Measurements from ENCODE around the gene ZNF618. TPM values are rescaled to one million over a fixed set of nuclear protein-coding genes. Genes with fewer than 3 reads are reported as not detected.

ZNF618 gene
- polyA plus RNA-seq, 6 donors from 2014 or later: 1.00 to 3.2 (median 2.2) TPM

DNA sequence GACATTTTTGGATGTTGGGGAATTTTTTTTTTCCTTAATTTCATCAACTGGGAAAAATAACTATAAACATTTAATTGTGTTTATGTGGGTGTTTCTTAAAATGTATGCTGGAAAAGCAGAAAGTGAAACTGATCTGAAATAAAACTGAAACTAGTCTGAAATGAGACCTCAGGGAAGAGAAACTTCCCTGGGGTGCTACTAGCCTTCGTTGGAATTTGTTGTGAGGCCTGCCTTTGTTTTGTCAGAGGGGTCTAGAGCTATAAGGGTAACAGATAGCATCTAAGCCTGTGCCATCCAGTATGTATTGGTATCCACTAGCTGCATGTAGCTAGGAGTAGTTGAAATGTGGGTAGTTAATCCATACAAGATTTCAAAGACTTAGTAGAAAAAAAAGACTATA, 10.4 kb downstream of the ZNF618 start:
- H3K4me1 Mint-ChIP-seq: peaks cover 11 to 27% (median 21%) of the 10 kb centered on the region in 3 donors
- peaks cover 0 to 18% (median 3%) of the 10 kb centered on the region in 7 donors for H3K9me3 Mint-ChIP-seq
- peak; percentile 5 for DNase-seq
- H3K4me3 Mint-ChIP-seq: peak overlapping the region; percentile 55 to 88 (median 82)
- H3K27ac Mint-ChIP-seq: peak overlapping the region in 4 of 6 donors; percentile 10 to 87 (median 64)
- peaks cover 0 to 5% of the 10 kb centered on the region in 2 donors for H3K36me3 Mint-ChIP-seq
- H3K27me3 Mint-ChIP-seq: no peaks in the 10 kb centered on the region
- peak; percentile 41 to 57 for ATAC-seq (ENCODE audit: low read depth in 2 of 2)

DNA sequence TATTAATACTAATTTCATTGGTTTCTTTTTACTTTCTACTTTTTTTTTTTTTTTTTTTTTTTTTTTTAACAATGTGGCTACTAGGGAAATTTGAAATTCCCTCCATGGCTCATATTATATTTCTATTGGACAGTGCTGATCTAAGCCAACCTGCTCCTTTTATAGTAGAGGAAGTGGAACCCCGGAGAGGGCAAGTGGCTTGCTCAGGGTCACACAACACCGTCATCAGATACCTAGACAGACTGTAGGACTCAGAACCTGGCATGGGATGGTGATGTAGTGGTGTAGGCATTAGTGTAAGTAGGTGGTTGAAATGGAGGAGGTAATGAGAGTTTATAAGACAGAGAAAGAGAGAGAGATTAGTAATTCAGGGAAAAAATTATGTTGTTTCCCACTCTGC, 10.8 kb downstream of the ZNF618 start:
- ATAC-seq (ENCODE audit: low read depth in 2 of 2) (peak; percentile 46 to 68), DNase-seq (no peak)
- Mint-ChIP-seq H3K4me3 (peak overlapping the region in 4 of 8 donors; percentile 13 to 66 (median 54)), H3K9me3 (peaks cover 0 to 18% (median 3%) of the 10 kb centered on the region in 7 donors), H3K4me1 (peaks cover 11 to 27% (median 19%) of the 10 kb centered on the region in 3 donors), H3K27ac (peak overlapping the region in 3 of 6 donors; percentile 15 to 50 (median 32)), H3K36me3 (peaks cover 0 to 5% of the 10 kb centered on the region in 2 donors), H3K27me3 (no peaks in the 10 kb centered on the region)

DNA sequence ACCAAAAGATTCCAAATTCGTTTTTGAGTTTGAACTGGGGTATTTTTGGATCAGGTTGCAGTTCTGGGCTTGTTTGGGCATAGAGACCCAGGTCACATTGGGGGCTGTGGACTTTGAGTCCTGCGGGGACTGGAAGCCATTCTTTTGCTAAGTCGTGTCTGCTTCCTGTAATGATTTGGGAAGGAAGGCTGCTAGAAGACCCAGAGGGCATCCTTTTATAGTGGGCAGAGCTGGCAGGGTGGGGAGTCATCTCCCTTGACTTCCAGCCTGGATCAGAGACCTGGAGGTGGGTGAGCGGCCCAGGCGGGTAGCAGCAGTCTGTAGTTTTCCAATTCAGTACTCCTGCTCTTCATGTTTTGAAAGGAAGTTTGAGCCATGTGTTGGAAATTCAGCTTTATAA, 11.3 kb downstream of the ZNF618 start:
- DNase-seq (no peak), ATAC-seq (ENCODE audit: low read depth in 2 of 2) (no peak)
- peaks cover 11 to 27% (median 19%) of the 10 kb centered on the region in 3 donors for H3K4me1 Mint-ChIP-seq
- H3K4me3 Mint-ChIP-seq: peak overlapping the region in 4 of 8 donors; percentile 13 to 65 (median 51)
- peak overlapping the region in 2 of 6 donors; percentile 50 for H3K27ac Mint-ChIP-seq
- no peaks in the 10 kb centered on the region for H3K27me3 Mint-ChIP-seq
- peaks cover 0 to 18% (median 3%) of the 10 kb centered on the region in 7 donors for H3K9me3 Mint-ChIP-seq
- H3K36me3 Mint-ChIP-seq: peaks cover 0 to 5% of the 10 kb centered on the region in 2 donors

DNA sequence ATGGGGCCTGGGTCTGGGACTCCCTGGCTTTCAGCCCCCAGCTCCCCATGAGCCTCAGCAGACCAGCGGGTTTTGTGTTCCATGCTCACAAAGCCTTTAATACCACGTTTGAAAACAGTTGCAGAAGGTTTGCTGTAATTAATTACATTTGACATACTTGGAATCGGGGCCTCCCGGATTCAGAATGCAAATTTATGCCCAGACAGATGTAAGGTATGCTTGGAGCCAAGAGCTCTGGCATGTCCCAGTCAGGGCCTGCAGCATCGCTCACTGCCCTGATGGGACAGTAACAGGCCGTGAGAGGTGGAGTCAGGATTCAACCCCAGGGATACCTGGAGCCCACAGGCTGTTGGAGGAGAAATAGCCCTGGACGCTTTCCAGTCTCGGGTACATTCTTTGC, 12.2 kb downstream of the ZNF618 start:
- peaks cover 11 to 27% (median 19%) of the 10 kb centered on the region in 3 donors for H3K4me1 Mint-ChIP-seq
- no peak for ATAC-seq (ENCODE audit: low read depth in 2 of 2)
- no peak overlapping the region for H3K4me3 Mint-ChIP-seq
- H3K36me3 Mint-ChIP-seq: peaks cover 0 to 5% of the 10 kb centered on the region in 2 donors
- H3K27me3 Mint-ChIP-seq: no peaks in the 10 kb centered on the region
- peaks cover 0 to 18% (median 3%) of the 10 kb centered on the region in 7 donors for H3K9me3 Mint-ChIP-seq
- no peak overlapping the region for H3K27ac Mint-ChIP-seq
- DNase-seq: no peak

DNA sequence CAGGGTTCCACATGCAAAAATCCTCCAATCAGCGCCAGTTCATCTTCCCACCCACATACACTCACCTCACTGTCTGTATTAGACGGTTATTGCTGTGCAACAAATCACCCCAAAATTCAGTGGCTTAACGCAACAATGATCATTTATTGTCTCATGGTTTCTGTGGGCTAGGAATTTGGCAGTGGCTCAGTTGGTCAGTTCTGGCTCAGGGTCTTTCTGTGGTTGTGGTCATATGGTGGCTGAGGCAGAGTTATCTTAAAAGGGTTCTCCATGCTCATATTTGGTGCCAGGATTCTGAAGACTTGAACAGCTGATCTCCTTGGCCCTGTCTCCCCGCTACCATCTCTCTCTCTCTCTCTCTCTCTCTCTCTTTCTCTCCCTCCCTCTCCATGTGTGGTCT, 12.9 kb downstream of the ZNF618 start:
- no peak overlapping the region for H3K4me3 Mint-ChIP-seq
- peaks cover 11 to 27% (median 19%) of the 10 kb centered on the region in 3 donors for H3K4me1 Mint-ChIP-seq
- DNase-seq (no peak), ATAC-seq (ENCODE audit: low read depth in 2 of 2) (no peak)
- H3K9me3 Mint-ChIP-seq: peaks cover 0 to 18% (median 3%) of the 10 kb centered on the region in 7 donors
- no peaks in the 10 kb centered on the region for H3K27me3 Mint-ChIP-seq
- H3K36me3 Mint-ChIP-seq: peaks cover 0 to 5% of the 10 kb centered on the region in 2 donors
- peak overlapping the region in 1 of 6 donors; percentile 1 for H3K27ac Mint-ChIP-seq

DNA sequence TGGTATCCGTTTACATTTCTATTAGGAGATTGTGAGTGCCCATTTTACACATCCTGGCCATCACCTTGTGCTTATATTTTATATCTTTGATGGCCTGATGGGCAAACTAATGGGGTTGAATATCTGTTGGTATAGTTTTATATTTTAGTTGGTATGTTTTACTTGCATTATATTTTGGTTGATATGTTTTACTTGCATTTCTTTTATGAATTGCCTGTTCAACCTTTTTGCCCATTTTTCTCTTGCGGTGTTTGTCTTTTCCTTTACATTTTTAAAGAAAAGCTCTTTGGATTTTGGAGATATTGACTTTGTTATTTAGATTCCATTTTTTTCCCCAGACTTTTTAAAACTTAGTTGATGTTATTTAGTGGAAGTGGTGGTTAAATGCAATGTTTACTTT, 14.6 kb downstream of the ZNF618 start:
- Mint-ChIP-seq H3K4me1 (peaks cover 11 to 22% (median 16%) of the 10 kb centered on the region in 3 donors), H3K27ac (no peak overlapping the region), H3K4me3 (no peak overlapping the region), H3K27me3 (no peaks in the 10 kb centered on the region), H3K9me3 (peaks cover 0 to 18% (median 3%) of the 10 kb centered on the region in 7 donors), H3K36me3 (peaks cover 0 to 5% of the 10 kb centered on the region in 2 donors)
- DNase-seq (no peak), ATAC-seq (ENCODE audit: low read depth in 2 of 2) (no peak)

DNA sequence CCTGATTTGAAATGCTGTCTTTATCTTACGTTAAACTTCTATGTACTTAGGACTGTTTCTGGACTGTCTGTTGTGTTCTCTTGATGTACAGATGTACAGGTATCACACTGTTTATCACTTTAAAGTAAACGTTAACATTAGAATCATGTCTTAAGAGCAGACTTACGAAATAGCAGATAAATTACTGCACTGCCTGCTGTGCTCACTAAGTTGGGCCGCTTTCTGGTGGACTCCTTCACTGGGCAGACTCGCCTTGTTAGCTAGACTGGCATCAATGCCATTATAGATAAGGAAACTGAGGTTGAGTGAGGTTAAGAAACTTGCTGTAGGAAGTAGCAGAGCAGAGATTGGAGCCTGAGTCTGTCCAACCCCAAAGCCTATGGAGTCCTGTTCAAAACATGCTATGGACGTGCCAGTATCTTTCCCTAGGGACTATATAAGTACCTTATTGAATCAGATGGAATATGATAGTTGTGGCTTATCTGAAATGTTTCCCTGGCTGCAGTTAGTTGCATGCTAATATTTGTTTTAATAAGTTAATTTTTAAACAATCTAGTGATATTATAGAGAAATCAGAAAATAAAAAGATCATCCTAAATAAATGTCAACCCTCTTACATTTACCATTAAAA, 16.9 kb downstream of the ZNF618 start:
- Mint-ChIP-seq H3K36me3 (peaks cover 0 to 5% of the 10 kb centered on the region in 2 donors), H3K27ac (peak overlapping the region in 1 of 6 donors; percentile 26), H3K4me3 (no peak overlapping the region), H3K27me3 (no peaks in the 10 kb centered on the region), H3K9me3 (peaks cover 0 to 18% (median 3%) of the 10 kb centered on the region in 7 donors), H3K4me1 (peaks cover 14 to 20% (median 15%) of the 10 kb centered on the region in 3 donors)
- no peak for ATAC-seq (ENCODE audit: low read depth in 2 of 2)
- DNase-seq: no peak

DNA sequence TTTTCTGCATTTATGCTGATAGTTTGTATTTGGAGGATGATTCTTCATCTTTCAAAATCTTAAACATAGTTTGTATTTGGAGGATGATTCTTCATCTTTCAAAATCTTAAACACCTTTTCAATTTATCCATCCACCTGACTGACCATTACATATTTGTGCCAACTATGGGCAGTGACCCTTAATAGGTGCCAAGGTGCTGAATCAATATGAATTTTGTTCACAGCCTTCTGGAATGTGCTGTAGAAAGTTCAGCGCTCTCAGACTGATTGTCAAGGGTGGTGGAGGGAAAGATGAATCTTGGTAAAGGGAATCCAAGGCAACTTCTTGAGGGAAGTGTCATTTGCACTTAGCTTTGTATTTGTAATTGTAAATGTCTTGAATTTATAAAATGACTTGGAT, 18.1 kb downstream of the ZNF618 start:
- H3K27ac Mint-ChIP-seq: no peak overlapping the region
- no peak for ATAC-seq (ENCODE audit: low read depth in 2 of 2)
- peaks cover 17 to 29% (median 25%) of the 10 kb centered on the region in 3 donors for H3K4me1 Mint-ChIP-seq
- H3K36me3 Mint-ChIP-seq: peaks cover 0 to 5% of the 10 kb centered on the region in 2 donors
- peaks cover 0 to 18% (median 3%) of the 10 kb centered on the region in 7 donors for H3K9me3 Mint-ChIP-seq
- H3K4me3 Mint-ChIP-seq: no peak overlapping the region
- H3K27me3 Mint-ChIP-seq: no peaks in the 10 kb centered on the region
- no peak for DNase-seq

DNA sequence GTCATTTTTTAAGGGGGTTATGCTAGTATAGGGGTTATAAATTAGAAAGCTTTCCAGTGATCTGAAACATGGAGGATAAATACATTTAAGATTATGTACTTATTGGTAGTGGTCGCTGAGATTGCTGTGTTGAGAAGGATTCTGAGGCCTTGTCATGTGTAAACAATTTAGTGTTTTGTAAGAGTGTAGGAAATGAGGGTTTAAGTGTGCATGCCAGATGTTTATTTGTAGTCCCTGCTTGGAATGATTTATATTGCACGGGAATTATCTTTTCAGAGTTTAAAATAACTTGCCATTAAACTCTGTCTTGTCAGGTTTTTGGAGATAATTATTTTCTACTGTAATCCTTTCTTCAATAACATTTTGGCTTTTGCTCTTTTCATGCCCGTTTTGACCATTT, 19.4 kb downstream of the ZNF618 start:
- Mint-ChIP-seq H3K4me1 (peaks cover 17 to 30% (median 25%) of the 10 kb centered on the region in 3 donors), H3K27me3 (no peaks in the 10 kb centered on the region), H3K36me3 (no peaks in the 10 kb centered on the region), H3K27ac (peak overlapping the region in 1 of 6 donors; percentile 3), H3K9me3 (peaks cover 0 to 9% (median 3%) of the 10 kb centered on the region in 7 donors), H3K4me3 (no peak overlapping the region)
- DNase-seq (no peak), ATAC-seq (ENCODE audit: low read depth in 2 of 2) (no peak)

DNA sequence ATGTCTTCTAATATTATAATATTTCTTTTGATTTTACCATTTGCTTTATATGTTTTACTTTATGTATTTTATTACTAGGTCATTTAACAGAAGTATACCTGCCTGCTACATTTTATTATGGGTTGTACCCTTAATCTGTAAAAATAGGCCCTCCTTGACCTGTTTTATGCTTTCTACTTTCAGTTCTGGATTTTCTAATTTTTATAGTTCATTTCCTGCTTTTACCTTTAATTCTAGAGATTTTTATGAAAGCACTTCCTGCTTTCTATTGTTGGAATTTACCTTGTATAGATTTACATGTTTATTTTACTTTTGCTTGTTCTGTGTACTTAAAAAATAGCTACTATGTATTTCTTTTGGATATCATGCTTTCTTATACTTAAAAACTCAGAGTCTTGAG, 20.6 kb downstream of the ZNF618 start:
- Mint-ChIP-seq H3K36me3 (peaks cover 0 to 10% of the 10 kb centered on the region in 2 donors), H3K27me3 (no peaks in the 10 kb centered on the region), H3K27ac (peak overlapping the region in 5 of 6 donors; percentile 10 to 57 (median 54)), H3K9me3 (peaks cover 0 to 3% (median 0%) of the 10 kb centered on the region in 7 donors), H3K4me1 (peaks cover 17 to 30% (median 27%) of the 10 kb centered on the region in 3 donors), H3K4me3 (peak overlapping the region in 7 of 8 donors; percentile 1 to 65 (median 30))
- DNase-seq (no peak), ATAC-seq (ENCODE audit: low read depth in 2 of 2) (peak; percentile 53 to 70)

DNA sequence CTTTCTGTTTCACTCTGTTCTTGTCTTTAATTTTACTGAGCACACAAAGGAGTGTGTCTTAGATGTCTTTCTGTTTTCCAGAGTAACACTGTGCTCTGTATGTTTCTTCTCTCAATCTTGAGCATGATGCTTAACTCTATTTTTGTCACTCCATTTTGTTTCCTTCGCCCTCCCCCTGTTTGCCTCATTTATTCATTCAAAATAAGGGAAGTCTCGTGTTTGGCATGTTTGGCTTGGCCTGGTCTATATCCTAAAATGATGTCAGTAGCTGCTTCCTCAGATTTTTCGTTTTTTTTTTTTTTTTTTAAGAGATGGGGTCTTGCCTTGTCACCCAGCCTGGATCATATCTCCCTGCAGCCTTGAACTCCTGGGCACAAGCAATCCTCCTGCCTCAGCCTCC, 22.0 kb downstream of the ZNF618 start:
- Mint-ChIP-seq H3K36me3 (peaks cover 0 to 11% of the 10 kb centered on the region in 2 donors), H3K4me1 (peaks cover 17 to 36% (median 27%) of the 10 kb centered on the region in 3 donors), H3K27ac (peak overlapping the region in 3 of 6 donors; percentile 13 to 81 (median 72)), H3K27me3 (no peaks in the 10 kb centered on the region), H3K9me3 (peaks cover 0 to 6% (median 2%) of the 10 kb centered on the region in 7 donors), H3K4me3 (peak overlapping the region in 2 of 8 donors; percentile 39 to 61)
- ATAC-seq (ENCODE audit: low read depth in 2 of 2) (no peak), DNase-seq (no peak)

DNA sequence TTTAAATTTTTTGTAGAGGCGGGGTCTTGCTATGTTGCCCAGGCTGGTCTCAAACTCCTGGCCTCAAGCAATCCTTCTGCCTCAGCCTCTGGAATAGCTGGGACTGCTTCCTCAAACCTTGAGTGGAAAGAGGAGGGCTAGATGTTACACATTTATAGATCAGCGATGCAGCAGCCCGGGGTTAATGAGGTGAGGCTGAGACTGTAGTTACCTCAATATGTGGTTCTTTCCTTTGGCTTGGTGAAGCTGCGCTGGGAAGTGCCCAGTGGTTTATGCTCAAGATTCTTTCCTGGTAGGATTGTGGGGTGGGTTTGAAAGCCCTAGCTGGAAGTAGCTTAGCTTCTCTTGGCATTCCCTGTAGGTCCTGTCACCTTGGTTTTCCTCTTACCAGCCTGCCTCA, 22.5 kb downstream of the ZNF618 start:
- no peak overlapping the region for H3K27ac Mint-ChIP-seq
- DNase-seq: no peak
- H3K36me3 Mint-ChIP-seq: peaks cover 0 to 15% of the 10 kb centered on the region in 2 donors
- no peak for ATAC-seq (ENCODE audit: low read depth in 2 of 2)
- H3K4me1 Mint-ChIP-seq: peaks cover 17 to 36% (median 27%) of the 10 kb centered on the region in 3 donors
- no peaks in the 10 kb centered on the region for H3K27me3 Mint-ChIP-seq
- peak overlapping the region in 1 of 8 donors; percentile 14 for H3K4me3 Mint-ChIP-seq
- peaks cover 3 to 10% (median 6%) of the 10 kb centered on the region in 7 donors for H3K9me3 Mint-ChIP-seq

DNA sequence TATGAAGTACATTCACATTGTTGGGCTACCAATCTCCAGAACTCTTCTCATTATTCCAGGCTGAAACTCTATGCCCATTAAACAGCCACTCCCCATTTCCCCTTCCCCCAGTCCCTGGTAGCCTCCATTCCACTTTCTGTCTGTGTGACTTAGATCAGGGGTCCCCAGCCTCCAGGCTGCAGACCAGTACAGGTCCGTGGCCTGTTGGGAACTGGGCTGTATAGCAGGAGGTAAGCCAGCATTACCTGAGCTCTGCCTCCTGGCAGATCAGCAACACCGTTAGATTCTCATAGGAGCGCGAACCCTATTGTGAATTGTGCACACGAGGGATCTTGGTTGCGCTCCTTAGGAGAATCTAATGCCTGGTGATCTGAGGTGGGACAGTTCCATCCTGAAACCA, 23.1 kb downstream of the ZNF618 start:
- H3K4me1 Mint-ChIP-seq: peaks cover 17 to 36% (median 27%) of the 10 kb centered on the region in 3 donors
- H3K27ac Mint-ChIP-seq: peak overlapping the region in 1 of 6 donors; percentile 72
- no peak overlapping the region for H3K4me3 Mint-ChIP-seq
- H3K27me3 Mint-ChIP-seq: no peaks in the 10 kb centered on the region
- peaks cover 3 to 16% (median 10%) of the 10 kb centered on the region in 7 donors for H3K9me3 Mint-ChIP-seq
- ATAC-seq (ENCODE audit: low read depth in 2 of 2): no peak
- no peak for DNase-seq
- H3K36me3 Mint-ChIP-seq: peaks cover 5 to 21% of the 10 kb centered on the region in 2 donors

Measured in naive B cell (primary cell).